GM23338 (cell line): ENCODE measurements around the gene FZD2. TPM values are rescaled to one million over a fixed set of nuclear protein-coding genes. Genes with fewer than 3 reads are reported as not detected.

ENCODE experiments used
- EZH2 ChIP-seq: fragments of 200-600 bp; sonication (generic); IDR thresholded peaks from one replicate; pipeline ENCODE4 v1.8.0; 2017; ENCODE audit warnings: antibody characterized with exemption, mild to moderate bottlenecking, low read depth; ENCODE audit not compliant: unreplicated experiment
- EZH2phosphoT487 ChIP-seq: fragments of 200-600 bp; sonication (generic); IDR thresholded peaks from one replicate; pipeline ENCODE4 v1.8.1; 2018; ENCODE audit warnings: antibody characterized with exemption; ENCODE audit not compliant: unreplicated experiment
- JUNB ChIP-seq: IDR thresholded peaks from one replicate; pipeline ENCODE4 v1.6.1; 2016; ENCODE audit warnings: antibody characterized with exemption; ENCODE audit not compliant: unreplicated experiment
- NANOG ChIP-seq: IDR thresholded peaks from 2 replicates; pipeline ENCODE4 v1.6.1; 2016; ENCODE audit warnings: antibody characterized with exemption, borderline replicate concordance
- POLR2AphosphoS5 ChIP-seq: IDR thresholded peaks from 2 replicates; pipeline ENCODE4 v1.6.1; 2016; ENCODE audit warnings: antibody characterized with exemption, low read depth
- ZNF114 ChIP-seq: fragments of 250-450 bp; sonication (Bioruptor Pico); IDR thresholded peaks from 2 replicates; pipeline ENCODE4 v1.5.0; 2020; ENCODE audit warnings: mild to moderate bottlenecking, moderate library complexity
- ZNF331 ChIP-seq: fragments of 250-450 bp; sonication (Bioruptor Pico); IDR thresholded peaks from 2 replicates; pipeline ENCODE4 v1.5.0; 2020; ENCODE audit warnings: low read depth, mild to moderate bottlenecking, moderate library complexity
- polyA plus RNA-seq: library from polyadenylated mRNA; unstranded; fragments of >200 nt; fragmentation: Nextera tagmentation; extraction: Ambion mirVana; gene quantifications from 2 replicates; pipeline ENCODE4 v1.2.1, GENCODE V29; 2016
- total RNA-seq: library from RNA; depleted of rRNA; stranded (reverse); fragments of >200 nt; shearing (Covaris generic); gene quantifications from 2 replicates; pipeline ENCODE4 v1.2.3, GENCODE V29; 2014
- TF ChIP-seq, protein P1 (sequence below): fragments of 250-450 bp; sonication (Bioruptor Pico); IDR thresholded peaks from 2 replicates; pipeline ENCODE4 v1.5.0; 2020; ENCODE audit warnings: mild to moderate bottlenecking, moderate library complexity
- TF ChIP-seq, protein P2 (sequence below): IDR thresholded peaks from 2 replicates; pipeline ENCODE4 v1.6.1; 2016; ENCODE audit warnings: antibody characterized with exemption

The FZD2 gene
- total and polyA plus RNA-seq, 2 experiments from 2014 or later = 6.2 to 7.6 TPM

DNA sequence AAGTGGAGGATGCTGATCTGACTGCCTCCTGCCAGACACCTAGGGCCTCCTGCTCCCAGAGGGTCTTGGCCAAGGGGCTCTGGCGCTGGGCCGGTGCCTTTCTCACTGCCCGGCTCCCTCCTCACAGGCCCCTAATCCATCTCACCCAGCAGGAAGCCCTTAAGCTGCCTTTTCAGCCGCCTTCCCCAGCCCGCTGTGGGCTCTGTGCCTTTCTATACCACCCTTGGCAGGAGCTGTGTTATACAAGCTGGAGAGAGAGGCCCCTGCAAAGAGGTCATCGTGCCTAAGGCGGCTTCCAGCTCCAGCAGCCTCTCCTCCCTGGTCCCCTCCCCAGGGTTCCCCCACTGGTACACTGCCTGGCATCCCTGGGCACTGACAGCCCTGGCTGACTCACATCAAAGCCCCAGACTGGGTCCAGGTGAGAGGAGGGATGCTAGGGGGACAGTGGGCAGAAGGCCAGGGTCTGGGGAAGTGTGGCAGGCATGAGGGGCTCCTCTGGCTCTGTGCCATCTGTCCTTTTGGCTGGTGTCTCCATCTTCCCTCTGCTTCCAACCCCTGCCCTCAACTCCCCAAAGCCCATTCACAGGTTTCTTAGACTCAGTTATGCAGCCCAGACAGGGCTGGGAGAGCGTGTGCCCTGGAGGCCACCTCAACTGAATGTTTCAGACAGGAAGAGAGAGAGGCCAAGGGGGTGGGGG lies 15.3 kb upstream of the FZD2 start (continued):
- TF ChIP-seq, protein P1, sequence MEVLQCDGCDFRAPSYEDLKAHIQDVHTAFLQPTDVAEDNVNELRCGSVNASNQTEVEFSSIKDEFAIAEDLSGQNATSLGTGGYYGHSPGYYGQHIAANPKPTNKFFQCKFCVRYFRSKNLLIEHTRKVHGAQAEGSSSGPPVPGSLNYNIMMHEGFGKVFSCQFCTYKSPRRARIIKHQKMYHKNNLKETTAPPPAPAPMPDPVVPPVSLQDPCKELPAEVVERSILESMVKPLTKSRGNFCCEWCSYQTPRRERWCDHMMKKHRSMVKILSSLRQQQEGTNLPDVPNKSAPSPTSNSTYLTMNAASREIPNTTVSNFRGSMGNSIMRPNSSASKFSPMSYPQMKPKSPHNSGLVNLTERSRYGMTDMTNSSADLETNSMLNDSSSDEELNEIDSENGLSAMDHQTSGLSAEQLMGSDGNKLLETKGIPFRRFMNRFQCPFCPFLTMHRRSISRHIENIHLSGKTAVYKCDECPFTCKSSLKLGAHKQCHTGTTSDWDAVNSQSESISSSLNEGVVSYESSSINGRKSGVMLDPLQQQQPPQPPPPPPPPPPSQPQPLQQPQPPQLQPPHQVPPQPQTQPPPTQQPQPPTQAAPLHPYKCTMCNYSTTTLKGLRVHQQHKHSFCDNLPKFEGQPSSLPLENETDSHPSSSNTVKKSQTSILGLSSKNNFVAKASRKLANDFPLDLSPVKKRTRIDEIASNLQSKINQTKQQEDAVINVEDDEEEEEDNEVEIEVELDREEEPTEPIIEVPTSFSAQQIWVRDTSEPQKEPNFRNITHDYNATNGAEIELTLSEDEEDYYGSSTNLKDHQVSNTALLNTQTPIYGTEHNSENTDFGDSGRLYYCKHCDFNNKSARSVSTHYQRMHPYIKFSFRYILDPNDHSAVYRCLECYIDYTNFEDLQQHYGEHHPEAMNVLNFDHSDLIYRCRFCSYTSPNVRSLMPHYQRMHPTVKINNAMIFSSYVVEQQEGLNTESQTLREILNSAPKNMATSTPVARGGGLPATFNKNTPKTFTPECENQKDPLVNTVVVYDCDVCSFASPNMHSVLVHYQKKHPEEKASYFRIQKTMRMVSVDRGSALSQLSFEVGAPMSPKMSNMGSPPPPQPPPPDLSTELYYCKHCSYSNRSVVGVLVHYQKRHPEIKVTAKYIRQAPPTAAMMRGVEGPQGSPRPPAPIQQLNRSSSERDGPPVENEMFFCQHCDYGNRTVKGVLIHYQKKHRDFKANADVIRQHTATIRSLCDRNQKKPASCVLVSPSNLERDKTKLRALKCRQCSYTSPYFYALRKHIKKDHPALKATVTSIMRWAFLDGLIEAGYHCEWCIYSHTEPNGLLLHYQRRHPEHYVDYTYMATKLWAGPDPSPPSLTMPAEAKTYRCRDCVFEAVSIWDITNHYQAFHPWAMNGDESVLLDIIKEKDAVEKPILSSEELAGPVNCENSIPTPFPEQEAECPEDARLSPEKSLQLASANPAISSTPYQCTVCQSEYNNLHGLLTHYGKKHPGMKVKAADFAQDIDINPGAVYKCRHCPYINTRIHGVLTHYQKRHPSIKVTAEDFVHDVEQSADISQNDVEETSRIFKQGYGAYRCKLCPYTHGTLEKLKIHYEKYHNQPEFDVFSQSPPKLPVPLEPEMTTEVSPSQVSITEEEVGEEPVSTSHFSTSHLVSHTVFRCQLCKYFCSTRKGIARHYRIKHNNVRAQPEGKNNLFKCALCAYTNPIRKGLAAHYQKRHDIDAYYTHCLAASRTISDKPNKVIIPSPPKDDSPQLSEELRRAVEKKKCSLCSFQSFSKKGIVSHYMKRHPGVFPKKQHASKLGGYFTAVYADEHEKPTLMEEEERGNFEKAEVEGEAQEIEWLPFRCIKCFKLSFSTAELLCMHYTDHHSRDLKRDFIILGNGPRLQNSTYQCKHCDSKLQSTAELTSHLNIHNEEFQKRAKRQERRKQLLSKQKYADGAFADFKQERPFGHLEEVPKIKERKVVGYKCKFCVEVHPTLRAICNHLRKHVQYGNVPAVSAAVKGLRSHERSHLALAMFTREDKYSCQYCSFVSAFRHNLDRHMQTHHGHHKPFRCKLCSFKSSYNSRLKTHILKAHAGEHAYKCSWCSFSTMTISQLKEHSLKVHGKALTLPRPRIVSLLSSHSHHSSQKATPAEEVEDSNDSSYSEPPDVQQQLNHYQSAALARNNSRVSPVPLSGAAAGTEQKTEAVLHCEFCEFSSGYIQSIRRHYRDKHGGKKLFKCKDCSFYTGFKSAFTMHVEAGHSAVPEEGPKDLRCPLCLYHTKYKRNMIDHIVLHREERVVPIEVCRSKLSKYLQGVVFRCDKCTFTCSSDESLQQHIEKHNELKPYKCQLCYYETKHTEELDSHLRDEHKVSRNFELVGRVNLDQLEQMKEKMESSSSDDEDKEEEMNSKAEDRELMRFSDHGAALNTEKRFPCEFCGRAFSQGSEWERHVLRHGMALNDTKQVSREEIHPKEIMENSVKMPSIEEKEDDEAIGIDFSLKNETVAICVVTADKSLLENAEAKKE (CRISPR knock-in tag) = no peak
- no peak for TF ChIP-seq ZNF331 (CRISPR knock-in tag)
- no peak for TF ChIP-seq NANOG
- TF ChIP-seq ZNF114 (CRISPR knock-in tag) = no peak
- TF ChIP-seq POLR2AphosphoS5 = no peak
- TF ChIP-seq EZH2 = no peak
- TF ChIP-seq, protein P2, sequence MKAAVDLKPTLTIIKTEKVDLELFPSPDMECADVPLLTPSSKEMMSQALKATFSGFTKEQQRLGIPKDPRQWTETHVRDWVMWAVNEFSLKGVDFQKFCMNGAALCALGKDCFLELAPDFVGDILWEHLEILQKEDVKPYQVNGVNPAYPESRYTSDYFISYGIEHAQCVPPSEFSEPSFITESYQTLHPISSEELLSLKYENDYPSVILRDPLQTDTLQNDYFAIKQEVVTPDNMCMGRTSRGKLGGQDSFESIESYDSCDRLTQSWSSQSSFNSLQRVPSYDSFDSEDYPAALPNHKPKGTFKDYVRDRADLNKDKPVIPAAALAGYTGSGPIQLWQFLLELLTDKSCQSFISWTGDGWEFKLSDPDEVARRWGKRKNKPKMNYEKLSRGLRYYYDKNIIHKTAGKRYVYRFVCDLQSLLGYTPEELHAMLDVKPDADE = no peak
- TF ChIP-seq EZH2phosphoT487 = no peak
- TF ChIP-seq JUNB = no peak
